Hematopoietic multipotent progenitor cell treated with erythropoietin and hydrocortisone succinate and interleukin-3 and kit ligand, for 17 days (in vitro differentiated cells): ENCODE results near the gene PHLDA3.
"Not testable (repeated sequence)": the region's sequence is repeated elsewhere in the genome, so short reads cannot be mapped to it uniquely, and the experiment has no call there.

Source experiments
- DNase-seq: peaks from one replicate; pipeline ENCODE4 v3.0.0-alpha.2; 2015; ENCODE audit warnings: low spot score

PHLDA3 gene

GRCh38 chr1:201503397-201504176 lies 34.6 kb upstream of the PHLDA3 start:
- no peak for DNase-seq

- no peak for DNase-seq
Observed at GRCh38 chr1:201502511-201502857, 33.5 kb upstream of the PHLDA3 start.

- DNase-seq: no peak
Observed at GRCh38 chr1:201501812-201502510, 33.0 kb upstream of the PHLDA3 start.

GRCh38 chr1:201501144-201501543 lies 32.2 kb upstream of the PHLDA3 start:
- no peak for DNase-seq

GRCh38 chr1:201500670-201501120 lies 31.7 kb upstream of the PHLDA3 start:
- no peak for DNase-seq

- DNase-seq: no peak
Observed at GRCh38 chr1:201499795-201500669, 31.0 kb upstream of the PHLDA3 start.

GRCh38 chr1:201499191-201499590 lies 30.2 kb upstream of the PHLDA3 start:
- DNase-seq: no peak

- DNase-seq: no peak
Observed at GRCh38 chr1:201498621-201499020, 29.6 kb upstream of the PHLDA3 start.

GRCh38 chr1:201497935-201498509 lies 29.0 kb upstream of the PHLDA3 start:
- DNase-seq: no peak

- DNase-seq: no peak
Observed at GRCh38 chr1:201496296-201496690, 27.3 kb upstream of the PHLDA3 start.

- DNase-seq: no peak
Observed at GRCh38 chr1:201495551-201496295, 26.7 kb upstream of the PHLDA3 start.

- no peak for DNase-seq
Observed at GRCh38 chr1:201493757-201494617, 25.0 kb upstream of the PHLDA3 start.

- DNase-seq: not testable (repeated sequence)
Observed at GRCh38 chr1:201493026-201493656, 24.2 kb upstream of the PHLDA3 start.

GRCh38 chr1:201491896-201492511 lies 23.0 kb upstream of the PHLDA3 start:
- no peak for DNase-seq

GRCh38 chr1:201490708-201491131 lies 21.7 kb upstream of the PHLDA3 start:
- no peak for DNase-seq

GRCh38 chr1:201489643-201490261 lies 20.8 kb upstream of the PHLDA3 start:
- DNase-seq: no peak

GRCh38 chr1:201488830-201489589 lies 20.0 kb upstream of the PHLDA3 start:
- DNase-seq: no peak

GRCh38 chr1:201487742-201488141 lies 18.8 kb upstream of the PHLDA3 start:
- no peak for DNase-seq
